Stimulated activated CD4-positive, alpha-beta T cell treated with anti-CD3 and anti-CD28 coated beads, Interleukin-1b, Interleukin-23, amount 100 ng/mL, for 24 hours (primary cell): ENCODE results near the gene KLF5.
"Not testable (repeated sequence)": the region's sequence is repeated elsewhere in the genome, so short reads cannot be mapped to it uniquely, and the experiment has no call there.

Source experiments
- DNase-seq, 4 experiments: peaks; one replicate each; pipeline ENCODE4 v3.0.0-alpha.2; 2020; ENCODE audit warnings: low read depth in 4 of 4, low spot score in 1 of 4

Gene KLF5

DNA sequence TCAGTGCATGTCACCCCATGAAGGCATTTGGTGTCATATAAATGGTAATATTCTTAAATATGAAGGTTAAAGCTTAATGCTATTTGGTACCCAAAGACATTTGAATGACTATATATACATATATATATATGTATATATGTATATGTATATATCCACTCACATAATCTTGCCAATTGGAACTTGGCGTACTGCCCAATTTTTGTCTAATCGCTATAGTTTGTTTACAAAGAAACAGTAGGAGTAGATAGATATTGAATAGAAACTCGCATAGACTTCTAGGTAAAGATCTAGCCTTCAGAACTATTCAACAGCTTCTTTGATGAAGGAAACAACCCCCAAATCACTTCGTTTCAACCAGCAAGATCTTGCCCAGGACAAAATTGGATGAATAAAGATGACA is 24.1 kb downstream of the KLF5 start:
- DNase-seq, result no peak

DNA sequence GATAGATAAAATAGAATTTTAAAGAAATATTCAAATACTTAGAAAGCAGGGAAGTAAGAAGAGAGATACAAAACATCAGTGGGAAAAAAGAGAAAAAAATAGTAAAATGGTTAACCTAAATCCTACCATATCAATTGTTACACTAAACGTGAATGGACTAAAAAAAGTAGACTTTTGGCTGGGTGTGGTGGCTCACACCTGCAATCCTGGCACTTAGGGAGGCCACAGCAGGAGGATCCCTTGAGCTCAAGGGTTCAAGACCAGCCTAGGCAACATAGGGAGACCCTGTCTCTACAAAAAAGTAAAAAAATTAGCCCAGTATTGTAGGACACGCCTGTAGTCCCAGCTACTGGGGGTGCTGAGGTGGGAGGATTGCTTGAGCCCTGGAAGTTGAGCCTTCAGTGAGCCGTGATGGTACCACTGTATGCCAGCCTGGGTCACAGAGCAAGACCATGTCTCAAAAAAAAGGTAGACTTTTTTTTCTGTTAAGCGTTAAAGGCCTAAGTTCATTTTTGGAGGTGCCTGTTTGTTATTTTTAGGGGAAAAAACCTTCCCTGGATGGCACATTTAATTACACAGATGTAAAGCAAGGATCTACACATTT is 29.6 kb downstream of the KLF5 start:
- DNase-seq, result no peak

DNA sequence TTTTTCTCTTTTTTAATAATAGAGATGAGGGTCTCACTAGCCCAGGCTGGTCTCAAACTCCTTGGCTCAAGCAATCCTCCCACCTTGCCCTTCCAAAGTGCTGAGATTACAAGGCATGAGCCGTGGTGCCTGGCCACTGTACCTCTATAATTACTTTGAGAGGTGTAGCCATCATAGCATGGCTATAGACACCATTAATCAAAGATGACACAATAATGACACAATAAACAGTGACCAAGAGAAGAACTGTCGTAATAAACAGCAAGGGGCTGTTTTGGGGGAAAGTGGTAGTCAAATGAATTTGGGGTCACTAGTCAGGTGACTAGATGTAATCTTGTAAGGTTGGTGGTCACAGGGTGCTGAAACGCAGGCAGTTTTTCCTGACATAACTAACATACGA is 30.4 kb downstream of the KLF5 start:
- DNase-seq, result no peak

DNA sequence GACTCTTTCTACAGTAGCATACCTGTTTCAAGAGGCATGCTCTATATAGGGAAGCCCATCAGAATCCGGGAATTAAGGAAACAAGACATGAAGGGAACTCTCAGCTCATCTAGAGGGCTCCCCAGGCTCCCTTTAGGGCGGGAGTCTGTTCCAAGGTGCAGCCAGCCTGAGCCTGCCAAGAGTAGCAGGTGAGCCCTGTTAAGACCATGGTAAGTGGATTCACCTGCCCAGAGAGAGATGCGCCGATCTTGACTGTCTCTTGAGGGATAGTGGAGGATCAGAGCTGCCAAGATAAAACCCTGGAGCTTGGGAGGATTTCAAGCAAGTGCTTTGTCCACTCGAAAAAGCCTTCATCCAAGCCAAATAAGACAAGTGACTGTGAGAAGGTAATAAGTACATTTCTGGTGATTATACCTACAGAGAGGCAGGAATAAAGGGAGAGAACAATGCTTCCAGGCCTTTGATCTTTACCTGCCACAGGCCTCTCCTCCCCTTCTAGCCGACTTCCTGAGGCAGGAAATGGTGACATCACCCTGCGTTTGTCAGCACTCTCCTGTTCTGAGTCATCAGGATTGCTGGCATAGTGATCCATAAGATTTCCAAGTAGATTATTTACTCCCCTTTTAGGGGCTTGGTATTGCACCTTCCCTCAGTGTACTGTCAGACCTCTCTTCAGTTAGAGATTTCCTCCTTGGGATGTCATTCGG is 31.5 kb downstream of the KLF5 start:
- no peak for DNase-seq

DNA sequence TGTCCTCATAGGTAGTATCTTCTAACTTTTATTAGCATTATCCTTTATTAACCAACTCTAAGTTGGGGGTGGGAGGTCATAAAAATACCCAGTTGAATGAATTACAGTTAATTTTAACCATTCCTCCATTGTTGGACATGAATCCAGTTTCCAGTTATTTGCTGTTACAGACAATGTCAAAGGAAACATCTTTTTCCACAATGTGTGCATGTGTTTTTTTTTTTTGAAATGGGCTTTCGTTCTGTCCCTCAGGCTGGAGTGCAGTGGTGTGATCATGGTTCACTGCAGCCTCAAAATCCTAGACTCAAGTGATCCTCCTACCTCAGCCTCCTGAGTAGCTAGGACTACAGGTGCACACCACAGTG is 32.0 kb downstream of the KLF5 start:
- DNase-seq, result no peak

DNA sequence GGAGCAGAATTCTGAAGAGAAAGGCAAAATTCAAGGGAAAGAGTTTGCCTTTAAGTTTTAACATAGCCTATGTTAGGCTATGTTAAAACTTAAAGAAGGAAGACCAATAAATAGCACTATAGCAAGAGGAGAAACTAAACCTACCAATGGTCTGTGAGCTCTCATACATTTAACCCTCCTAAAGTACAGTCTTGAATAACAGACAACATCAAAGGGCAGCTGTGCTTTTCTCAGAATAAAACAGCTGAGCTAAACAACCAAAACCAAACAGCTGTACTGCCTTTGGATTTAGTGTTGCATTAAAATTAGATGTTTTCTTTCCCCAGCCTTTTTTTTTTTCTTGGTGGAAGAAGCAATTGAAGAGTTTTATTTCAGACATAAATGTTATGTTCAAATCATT is 34.0 kb downstream of the KLF5 start:
- DNase-seq, result no peak

DNA sequence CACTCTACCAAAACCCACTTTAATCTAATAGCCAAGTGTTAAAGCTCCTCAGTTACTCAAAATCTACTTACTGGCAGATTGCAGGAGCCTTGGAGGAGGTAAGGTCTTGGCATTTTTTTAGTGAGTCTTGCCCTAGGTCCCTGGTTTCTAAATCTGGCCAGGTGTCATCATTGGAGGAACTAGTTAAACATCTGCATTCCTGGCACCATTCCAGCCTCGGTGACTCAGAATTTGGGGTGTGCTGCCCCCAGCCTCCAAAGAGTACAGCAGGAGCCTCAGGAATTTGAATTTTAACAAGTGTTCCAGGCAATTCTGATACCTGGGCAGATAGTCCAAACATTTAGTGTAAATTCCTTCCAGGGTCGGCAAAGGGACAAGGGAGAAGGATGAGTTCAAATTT is 37.4 kb downstream of the KLF5 start:
- DNase-seq, result no peak

DNA sequence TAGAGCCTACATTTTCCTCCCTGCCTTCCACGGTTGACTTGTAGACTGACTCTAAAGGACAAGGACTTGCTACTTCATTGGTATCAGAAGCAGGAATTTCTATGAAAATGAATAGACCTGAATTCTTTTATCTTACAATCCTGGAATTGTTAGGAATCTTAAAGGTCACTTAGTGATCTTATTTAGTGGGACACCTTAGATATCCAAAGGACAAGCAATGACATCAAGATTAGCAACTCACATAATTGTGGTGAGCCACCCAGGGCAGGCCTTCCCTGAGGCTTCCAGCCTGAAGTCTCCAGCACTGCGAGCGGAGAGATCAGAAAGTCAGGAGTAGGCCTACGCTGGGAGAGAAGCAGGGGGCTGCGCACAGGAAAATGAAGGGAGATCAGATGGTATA is 37.8 kb downstream of the KLF5 start:
- DNase-seq, result no peak

DNA sequence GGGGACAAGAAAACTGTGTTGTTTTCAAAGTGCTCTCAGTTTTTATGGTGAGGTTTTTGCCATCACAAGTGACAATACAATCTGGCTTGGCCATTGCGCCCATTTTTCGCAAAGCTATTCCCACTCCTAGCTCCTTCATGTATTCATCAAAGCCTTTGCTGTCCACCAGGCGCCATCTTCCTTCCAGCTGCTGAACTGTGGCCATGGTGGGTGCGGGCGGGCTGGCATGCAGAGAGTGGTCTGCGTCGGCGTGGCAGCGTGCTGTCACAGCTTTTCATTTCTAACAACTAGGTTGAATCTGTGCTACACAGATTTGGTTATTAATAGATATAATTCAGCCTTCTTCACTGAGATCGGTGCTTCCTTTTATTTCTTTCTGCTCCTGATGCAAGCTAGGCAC is 42.0 kb downstream of the KLF5 start:
- not testable (repeated sequence) for DNase-seq

DNA sequence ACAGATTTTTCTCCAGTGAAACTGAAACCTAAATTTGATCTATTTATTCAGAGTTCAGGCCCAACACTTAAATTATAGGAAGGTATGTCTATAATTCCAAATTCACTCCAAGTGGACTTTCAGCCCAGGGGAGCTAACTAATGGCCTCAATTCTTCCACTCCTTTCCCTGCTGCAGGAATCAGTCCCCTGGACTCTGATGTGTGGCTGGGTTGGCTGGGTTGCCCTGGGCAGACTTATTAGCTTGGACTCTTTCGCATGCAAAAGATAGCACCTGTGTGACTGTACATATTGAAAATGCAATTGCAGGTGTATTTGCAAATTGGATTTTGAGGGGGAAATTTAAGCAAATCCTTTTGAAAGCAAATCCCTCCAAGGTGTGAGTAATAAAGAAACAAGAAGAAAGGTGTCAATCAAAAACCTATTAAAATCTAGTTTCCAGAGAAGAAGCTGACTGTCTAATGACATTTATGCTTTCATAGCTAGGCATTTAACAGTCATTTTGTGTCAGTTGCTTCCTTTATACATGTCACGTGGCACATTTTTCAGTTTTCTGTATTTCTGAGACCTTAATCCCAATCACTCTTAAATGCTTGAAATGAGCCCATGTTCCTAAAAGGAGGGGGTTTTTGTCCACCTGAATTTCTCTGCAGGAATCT is 42.7 kb downstream of the KLF5 start:
- DNase-seq, result no peak

DNA sequence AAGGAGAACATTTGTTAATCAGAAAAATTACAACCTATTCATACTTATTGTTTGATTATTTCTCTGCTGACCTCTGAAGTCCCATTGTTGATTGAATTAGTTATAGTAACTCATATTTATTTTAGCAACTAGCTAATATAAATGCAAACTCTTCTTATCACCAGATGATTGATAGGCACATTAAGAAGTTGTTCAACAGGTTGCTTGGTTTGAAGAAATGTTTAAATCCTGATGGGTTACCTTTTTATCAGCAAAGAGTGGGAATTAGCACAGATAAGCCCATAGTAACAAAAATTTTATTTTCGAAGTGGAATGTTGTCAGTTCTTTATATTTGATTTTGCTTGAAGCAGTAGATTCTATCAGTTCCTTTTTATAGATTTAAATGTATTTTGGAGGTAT is 44.4 kb downstream of the KLF5 start:
- DNase-seq, result no peak

DNA sequence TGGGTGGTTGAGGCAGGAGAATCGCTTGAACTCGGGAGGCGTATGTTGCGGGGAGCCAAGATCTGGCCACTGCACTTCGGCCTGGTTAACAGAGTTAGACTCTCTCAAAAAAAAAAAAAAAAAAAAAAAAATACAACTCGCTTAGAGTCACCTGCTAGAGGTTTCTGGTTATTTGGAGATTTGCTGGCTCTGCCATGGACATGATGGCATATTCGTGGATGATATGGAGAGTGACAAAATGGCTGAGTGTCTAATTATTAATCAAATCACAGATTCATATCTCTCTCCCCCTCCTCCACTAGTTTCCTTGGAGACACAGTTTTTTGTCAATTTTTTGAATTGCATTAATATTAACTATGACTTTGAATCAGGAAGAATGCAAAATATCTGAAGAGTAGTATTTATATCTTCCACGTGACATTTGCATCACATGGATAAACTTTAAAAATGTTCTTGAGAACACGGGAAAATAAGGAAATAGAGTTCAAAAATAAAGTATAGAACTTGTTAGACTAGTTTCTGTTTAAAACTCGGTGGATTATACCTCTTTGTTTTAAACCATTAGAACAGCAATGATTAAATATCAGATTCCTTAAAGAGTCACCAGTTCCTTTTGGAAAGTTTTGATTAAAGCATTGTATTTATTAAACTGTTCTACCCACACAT is 47.8 kb downstream of the KLF5 start:
- no peak for DNase-seq

DNA sequence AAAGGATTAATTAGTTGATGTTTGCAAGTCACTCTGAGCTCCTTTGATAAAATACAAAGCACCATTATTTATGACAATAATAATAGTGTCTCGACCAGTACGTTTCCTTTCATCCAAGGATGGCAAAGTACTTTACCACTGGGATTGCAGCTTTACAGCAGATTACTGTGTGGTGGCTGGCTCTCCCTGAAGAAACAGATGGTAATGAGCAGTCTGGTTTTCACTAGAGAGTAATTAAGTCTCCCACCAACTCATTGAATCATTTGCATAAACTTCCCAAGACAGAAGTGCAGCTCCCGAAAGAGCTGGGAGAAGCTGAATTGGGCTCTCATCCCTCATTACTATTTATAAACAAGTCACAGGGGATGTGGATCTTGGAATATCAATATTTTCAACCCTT is 48.7 kb downstream of the KLF5 start:
- DNase-seq, result no peak

DNA sequence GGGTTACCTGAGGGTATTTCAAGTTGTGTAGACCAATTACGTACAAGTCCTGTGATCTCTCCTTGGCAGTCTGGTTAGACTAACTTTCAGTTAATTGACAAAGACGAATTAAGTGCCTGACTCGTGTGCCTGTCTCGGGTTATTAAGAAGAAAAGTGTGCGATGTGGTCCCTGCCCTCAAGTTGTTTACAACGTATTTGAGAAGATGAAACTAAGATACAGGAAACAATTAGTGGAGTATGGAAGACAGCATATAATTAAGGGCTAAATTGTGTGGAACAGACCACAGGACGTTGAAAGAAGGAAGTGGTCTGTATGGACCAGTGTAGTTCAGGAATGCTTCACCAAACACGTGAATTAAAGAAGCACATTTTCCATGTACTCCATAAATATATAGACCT is 49.2 kb downstream of the KLF5 start:
- DNase-seq, result no peak

DNA sequence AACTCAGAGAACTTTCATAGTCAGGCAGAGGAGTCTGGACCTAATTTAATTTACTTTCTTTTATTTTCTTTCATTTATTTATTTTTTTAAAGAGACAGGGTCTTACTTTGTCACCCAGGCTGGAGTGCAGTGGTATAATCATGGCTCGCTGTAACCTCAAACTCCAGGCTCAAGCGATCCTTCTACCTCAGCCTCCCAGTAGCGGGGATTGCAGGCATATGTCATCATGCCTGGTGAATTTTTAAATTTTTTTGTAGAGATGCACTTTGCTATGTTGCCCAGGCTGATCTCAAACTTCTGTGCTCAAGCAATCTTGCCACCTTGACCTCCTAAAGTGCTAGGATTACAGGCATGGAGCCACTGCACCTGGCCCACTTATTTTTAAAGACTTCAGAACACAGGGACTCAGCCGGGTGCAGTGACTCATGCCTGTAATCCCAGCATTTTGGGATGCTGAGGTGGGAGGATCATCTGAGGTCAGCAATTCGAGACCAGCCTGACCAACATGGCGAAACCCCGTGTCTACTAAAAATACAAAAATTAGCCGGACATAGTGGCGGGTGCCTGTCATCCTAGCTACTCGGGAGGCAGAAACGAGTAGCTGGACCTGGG is 50.6 kb downstream of the KLF5 start:
- DNase-seq, result no peak

DNA sequence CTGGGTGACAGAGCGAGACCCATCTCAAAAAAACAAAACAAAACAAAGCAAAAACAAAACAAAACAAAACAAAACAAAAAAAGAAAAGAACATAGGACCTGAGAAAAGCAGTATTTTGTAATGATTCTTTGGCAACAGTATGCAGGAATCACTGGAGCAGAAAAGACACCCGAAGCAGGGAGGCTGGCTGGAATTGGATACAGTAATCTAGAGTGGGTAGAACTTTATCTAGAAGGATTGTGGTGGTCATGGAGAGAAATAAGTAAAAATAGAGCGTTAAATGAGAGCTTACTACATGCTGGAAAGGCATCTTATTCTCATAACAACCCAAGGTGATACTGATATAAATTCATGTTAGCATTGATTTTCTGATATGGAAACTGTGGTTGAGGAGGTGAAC is 51.2 kb downstream of the KLF5 start:
- DNase-seq, result no peak

DNA sequence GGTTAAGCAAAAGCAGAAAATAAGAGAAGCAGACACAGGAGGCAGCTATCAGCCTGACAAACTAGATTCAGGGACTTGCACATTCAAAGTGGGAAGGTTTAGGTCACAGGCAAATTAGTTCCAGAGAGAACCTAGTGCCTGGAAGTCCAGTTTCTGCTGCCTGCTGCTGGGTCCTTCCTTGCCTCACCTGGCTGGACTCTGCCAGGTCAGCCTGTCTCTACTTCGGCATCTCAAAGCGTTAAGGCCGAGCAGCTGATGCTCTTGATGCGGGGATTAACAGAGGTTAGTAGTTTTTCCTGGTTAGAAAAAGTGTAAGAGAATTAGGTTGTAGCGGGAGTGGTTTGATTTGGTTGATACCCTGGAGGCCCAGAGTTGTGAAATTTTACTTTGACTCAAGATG is 52.0 kb downstream of the KLF5 start:
- DNase-seq, result no peak

DNA sequence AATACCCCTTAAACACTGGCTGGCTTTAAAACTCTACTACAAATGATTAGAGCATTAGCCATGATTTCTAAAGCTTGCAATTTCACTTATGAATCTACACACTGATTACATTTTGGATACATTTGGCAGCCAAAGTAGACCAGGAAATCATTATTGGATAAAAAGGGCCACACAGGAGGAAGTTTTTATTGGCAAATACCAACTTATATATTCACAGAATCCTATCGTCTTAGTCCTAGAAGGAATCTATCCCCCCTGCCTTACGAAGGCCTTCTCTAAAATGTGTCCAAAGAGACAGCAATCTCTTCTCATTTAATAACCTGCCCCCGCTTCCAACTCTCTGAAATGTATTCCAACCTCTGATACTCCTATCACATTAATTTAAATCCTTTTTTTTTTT is 52.5 kb downstream of the KLF5 start:
- no peak for DNase-seq

DNA sequence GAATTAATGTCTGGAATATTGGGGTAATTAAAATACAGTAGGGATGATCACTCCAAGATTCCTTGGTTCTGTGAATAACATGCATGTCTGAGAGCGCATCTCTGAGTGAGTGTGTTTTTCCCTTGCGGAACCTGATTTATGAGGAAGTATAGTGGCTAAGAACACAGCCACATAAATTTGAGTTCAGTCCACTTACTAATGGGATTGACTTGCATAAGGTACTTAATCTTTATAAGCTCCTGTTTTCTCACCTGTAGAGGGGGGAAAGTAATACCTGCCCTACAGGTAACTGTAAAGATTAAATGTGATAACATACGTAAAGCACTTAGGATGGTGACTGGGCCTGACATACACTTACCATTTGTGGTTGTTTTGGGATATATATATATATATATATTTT is 60.8 kb downstream of the KLF5 start:
- no peak for DNase-seq
